K562 (cell line): ENCODE measurements around the gene NUP88. TPM values are rescaled to one million over a fixed set of nuclear protein-coding genes. Genes with fewer than 3 reads are reported as not detected.

ENCODE experiments used
- ATAC-seq: fragments of 200-7000 bp; cut with Tn5 transposase; 3 replicates; pipeline ENCODE4 v1.9.1; 2020; ENCODE audit warnings: moderate library complexity
- BruUV-seq: library from RNA; stranded (reverse); fragments of 400-500 nt; replicated peaks from 2 replicates; lab custom pipeline; 2021; lab: Mats Ljungman, UMichigan
- CTCF ChIA-PET: fragments of 300-600 bp; formaldehyde crosslinking; extraction: SDS; loops from one replicate; lab custom pipeline; 2021; ENCODE audit warnings: low intra/inter-chr PET ratio; lab: Yijun Ruan, JAX
- POLR2A ChIA-PET: fragments of 300-600, 350-650 bp; sonication (Branson Sonifier 250); formaldehyde crosslinking; extraction: SDS; loops from one replicate; lab custom pipeline; 2021; ENCODE audit warnings: antibody characterized with exemption, inconsistent platforms; lab: Yijun Ruan, JAX
- DNase-seq, 4 experiments: peaks; one replicate each; pipeline versions ENCODE4 v3.0.0 to v3.0.0-alpha.2; 2011 to 2018; ENCODE audit warnings: low spot score in 3 of 4, mixed read lengths in 3 of 4; ENCODE audit errors: extremely low read depth in 1 of 4
- FAIRE-seq: peaks from 2 replicates; lab custom pipeline; 2011; peaks lifted over from hg19 to GRCh38; lab: Jason Lieb, UNC
- H2AFZ ChIP-seq: 2 replicates; pipeline ENCODE4 v1.6.0; 2011; ENCODE audit warnings: low read depth, low read length, control low read depth, inconsistent platforms
- H3K27ac ChIP-seq: fragments of 200-600 bp; 3 replicates; pipeline ENCODE4 v1.8.0; 2011; ENCODE audit warnings: low read depth, mild to moderate bottlenecking, control low read depth, inconsistent platforms, low read length, moderate library complexity, mixed read lengths; ENCODE audit errors: extremely low read depth
- H3K27me3 ChIP-seq, 2 experiments: fragments of 300-600 bp in 1 of 2; 2 replicates in 1 of 2; 3 replicates in 1 of 2; pipeline versions ENCODE4 v1.6.0 to v1.8.0; 2011; ENCODE audit warnings: inconsistent platforms in 2 of 2, low read length in 2 of 2, mild to moderate bottlenecking in 1 of 2, mixed read lengths in 1 of 2, moderate library complexity in 1 of 2; ENCODE audit not compliant: control insufficient read depth in 2 of 2, insufficient read depth in 2 of 2
- H3K36me3 ChIP-seq: fragments of 300-600 bp; 3 replicates; pipeline ENCODE4 v1.8.0; 2011; ENCODE audit warnings: mild to moderate bottlenecking, low read length, inconsistent platforms; ENCODE audit not compliant: control insufficient read depth, insufficient read depth
- H3K4me1 ChIP-seq, 2 experiments: fragments of 200-600 bp in 1 of 2; replicated peaks in 1 of 2; 2 replicates in 1 of 2; 3 replicates in 1 of 2; pipeline versions ENCODE4 v1.5.1 to v1.8.0; 2011; ENCODE audit warnings: inconsistent platforms in 2 of 2, low read length in 2 of 2, mild to moderate bottlenecking in 1 of 2, mixed read lengths in 1 of 2, moderate library complexity in 1 of 2; ENCODE audit not compliant: control insufficient read depth in 2 of 2, insufficient read depth in 2 of 2
- H3K4me2 ChIP-seq: 2 replicates; pipeline ENCODE4 v1.6.1; 2011; ENCODE audit warnings: low read length, control low read depth, inconsistent platforms, mixed read lengths; ENCODE audit not compliant: insufficient read depth
- H3K4me3 ChIP-seq: fragments of 200-600 bp; sonication (generic), shearing (Covaris generic); 2 replicates; pipeline ENCODE4 v1.5.1; 2016; ENCODE audit warnings: control low read depth, inconsistent platforms
- H3K79me2 ChIP-seq: fragments of 200-600 bp; 3 replicates; pipeline ENCODE4 v1.8.0; 2011; ENCODE audit warnings: low read length, inconsistent platforms; ENCODE audit not compliant: control insufficient read depth, insufficient read depth
- H3K9ac ChIP-seq, 2 experiments: 2 replicates each; pipeline versions ENCODE4 v1.6.0 to v1.6.1; 2011; ENCODE audit warnings: low read depth in 2 of 2, low read length in 2 of 2, control low read depth in 1 of 2, inconsistent platforms in 1 of 2, mild to moderate bottlenecking in 1 of 2, mixed read lengths in 1 of 2; ENCODE audit not compliant: insufficient read depth in 1 of 2
- H3K9me1 ChIP-seq: one replicate; pipeline ENCODE4 v1.6.0; 2011; ENCODE audit warnings: inconsistent platforms, mild to moderate bottlenecking, low read length, moderate library complexity; ENCODE audit not compliant: control insufficient read depth, insufficient read depth
- H3K9me3 ChIP-seq: replicated peaks from 2 replicates; pipeline ENCODE4 v1.5.1; 2011; ENCODE audit warnings: low read depth, low read length, inconsistent platforms; ENCODE audit not compliant: control insufficient read depth, insufficient read depth
- H4K20me1 ChIP-seq: replicated peaks from 2 replicates; pipeline ENCODE4 v1.6.1; 2011; ENCODE audit warnings: low read length, inconsistent platforms, mixed read lengths; ENCODE audit not compliant: control insufficient read depth, insufficient read depth
- CREB3 ChIP-seq: fragments of 450-650 bp; conservative IDR thresholded peaks from 2 replicates; pipeline ENCODE4 v1.6.1; 2016; ENCODE audit warnings: missing genetic modification characterization, low read depth, mild to moderate bottlenecking, missing compliant biosample characterization, moderate library complexity
- DNMT1 ChIP-seq: fragments of 450-650 bp; IDR thresholded peaks from 2 replicates; pipeline ENCODE4 v1.6.1; 2016; ENCODE audit warnings: antibody characterized with exemption, mild to moderate bottlenecking
- ETS2 ChIP-seq: IDR thresholded peaks from 2 replicates; pipeline ENCODE4 v1.6.1; 2016; ENCODE audit warnings: borderline replicate concordance, missing genetic modification characterization, mild to moderate bottlenecking, moderate library complexity, missing compliant biosample characterization; ENCODE audit not compliant: poor library complexity, severe bottlenecking
- MCM5 ChIP-seq: fragments of 450-650 bp; IDR thresholded peaks from 2 replicates; pipeline ENCODE4 v1.6.1; 2016; ENCODE audit warnings: low read depth
- PRDM10 ChIP-seq: fragments of 450-650 bp; IDR thresholded peaks from 2 replicates; pipeline ENCODE4 v1.6.1; 2018; ENCODE audit not compliant: partially characterized antibody
- RAD51 ChIP-seq: fragments of 450-650 bp; IDR thresholded peaks from 2 replicates; pipeline ENCODE4 v1.7.1; 2016; ENCODE audit warnings: low read depth, mild to moderate bottlenecking, borderline replicate concordance
- TCF7 ChIP-seq: sonication (generic); IDR thresholded peaks from 2 replicates; pipeline ENCODE4 v1.6.1; 2016; ENCODE audit warnings: antibody characterized with exemption, borderline replicate concordance
- WHSC1 ChIP-seq: IDR thresholded peaks from one replicate; pipeline ENCODE4 v1.6.1; 2012; ENCODE audit warnings: low read length, control low read depth, inconsistent platforms
- ZNF764 ChIP-seq: fragments of 250-450 bp; sonication (Bioruptor Pico); IDR thresholded peaks from 2 replicates; pipeline ENCODE4 v1.4.0; 2020; ENCODE audit warnings: low read depth, mild to moderate bottlenecking, moderate library complexity
- ZNF79 ChIP-seq: fragments of 250-450 bp; sonication (Bioruptor Pico); IDR thresholded peaks from 2 replicates; pipeline ENCODE4 v1.4.0; 2020; ENCODE audit warnings: low read depth, mild to moderate bottlenecking, moderate library complexity
- WGBS: fragments of 100-300 bp; shearing (Covaris generic); methylation state at CpG from one replicate; pipeline ENCODE4 v1.1.6; 2016; ENCODE audit warnings: low coverage, mixed read lengths; ENCODE audit not compliant: insufficient coverage; ENCODE audit errors: missing lambda C conversion rate; 5-methylcytosine and 5-hydroxymethylcytosine counted together
- in situ Hi-C: fragments of 300-500 bp; cut with MboI; formaldehyde crosslinking; loops from 4 replicates; pipeline ENCODE4 v1.15.0; 2018; ENCODE audit warnings: inconsistent platforms, mixed read lengths
- intact Hi-C: fragments of 100-400 bp; cut with micrococcal nuclease; formaldehyde crosslinking; loops from 2 replicates; pipeline ENCODE4 v1.14.2; 2022
- polyA plus RNA-seq, 8 experiments: library from polyadenylated mRNA; depleted of rRNA in 4 of 8; stranded (reverse) in 5 of 8; unstranded in 3 of 8; fragments of >200 nt; fragmentation: Nextera tagmentation in 2 of 8; fragmentation: Illumina TruSeq in 1 of 8; extraction: Ambion mirVana in 2 of 8; extraction: Trizol in 1 of 8; gene quantifications; 2 replicates each; pipeline versions ENCODE4 v1.2.1 to v1.2.3, GENCODE V29; 2011 to 2014; ENCODE audit warnings: inconsistent platforms in 1 of 8, missing spikeins in 1 of 8
- total RNA-seq, 7 experiments: library from RNA; depleted of rRNA in 6 of 7; stranded (reverse); fragments of >200 nt in 6 of 7; fragmentation: Illumina TruSeq in 2 of 7; extraction: Trizol in 2 of 7; gene quantifications; 2 replicates each; pipeline versions ENCODE4 v1.2.1 to v1.2.3, GENCODE V29; 2011 to 2021; ENCODE audit warnings: low replicate concordance in 1 of 7
- TF ChIP-seq, protein P1 (sequence below): sonication (generic); formaldehyde crosslinking; IDR thresholded peaks from 2 replicates; pipeline ENCODE4 v1.8.0; 2023; ENCODE audit warnings: mild to moderate bottlenecking, missing genetic modification reagents
- TF ChIP-seq, protein P2 (sequence below): sonication (generic); formaldehyde crosslinking; IDR thresholded peaks from 2 replicates; pipeline ENCODE4 v1.8.0; 2022; ENCODE audit warnings: mild to moderate bottlenecking, missing genetic modification reagents

The NUP88 gene
- total and polyA plus RNA-seq, 9 of the 15 experiments (the other 6 are each of a cell fraction or from before 2014, with no cell fraction given): 59.9 to 160 (median 119) TPM

GRCh38 chr17:5467416-5467815, 48.0 kb upstream of the NUP88 start:
- Histone ChIP-seq H4K20me1 (0 out of 2 replicates have a peak, but pooled peaks cover 2% of the 10 kb centered on the region), H3K9ac (peak overlapping the region; percentile 83 to 94; a peak in 3 of 4 replicates), H3K27ac (no peak overlapping the region; the same call in 2 of the 3 replicates), H3K4me1 (peaks cover 4 to 6% of the 10 kb centered on the region in 2 experiments; a peak in 4 of 5 replicates), H3K27me3 (no peaks in the 10 kb centered on the region), H3K79me2 (peaks cover 63% of the 10 kb centered on the region), H3K36me3 (peaks cover 32% of the 10 kb centered on the region; the same call in 2 of the 3 replicates), H2AFZ (no peak overlapping the region), H3K9me3 (no peaks in the 10 kb centered on the region), H3K4me2 (peak overlapping the region; percentile 93), H3K4me3 (peak overlapping the region; percentile 97), H3K9me1 (no peaks in the 10 kb centered on the region)
- ATAC-seq: no peak
- BruUV-seq: no TSS peak
- in situ Hi-C loops (no loop called here), intact Hi-C loops (no loop called here)
- POLR2A ChIA-PET: interaction anchor here (1.1 to 2.3 kb wide), 2 partner anchors 18 to 969 kb away, joined by 3 to 15 read pairs; partner anchors contain the start of genes DERL2 and MIS12
- CTCF ChIA-PET: no interaction called here
- DNase-seq: no peak
- WGBS: 3% methylated on average over 7 of the region's 8 CpGs
- no peak for FAIRE-seq
- TF ChIP-seq DNMT1 (no peak), RAD51 (no peak), WHSC1 (no peak), ZNF764 (CRISPR knock-in tag) (no peak), CREB3 (no peak), PRDM10 (no peak), TCF7 (no peak), MCM5 (no peak), ETS2 (tag) (no peak), ZNF79 (no peak)
- TF ChIP-seq, protein P1, sequence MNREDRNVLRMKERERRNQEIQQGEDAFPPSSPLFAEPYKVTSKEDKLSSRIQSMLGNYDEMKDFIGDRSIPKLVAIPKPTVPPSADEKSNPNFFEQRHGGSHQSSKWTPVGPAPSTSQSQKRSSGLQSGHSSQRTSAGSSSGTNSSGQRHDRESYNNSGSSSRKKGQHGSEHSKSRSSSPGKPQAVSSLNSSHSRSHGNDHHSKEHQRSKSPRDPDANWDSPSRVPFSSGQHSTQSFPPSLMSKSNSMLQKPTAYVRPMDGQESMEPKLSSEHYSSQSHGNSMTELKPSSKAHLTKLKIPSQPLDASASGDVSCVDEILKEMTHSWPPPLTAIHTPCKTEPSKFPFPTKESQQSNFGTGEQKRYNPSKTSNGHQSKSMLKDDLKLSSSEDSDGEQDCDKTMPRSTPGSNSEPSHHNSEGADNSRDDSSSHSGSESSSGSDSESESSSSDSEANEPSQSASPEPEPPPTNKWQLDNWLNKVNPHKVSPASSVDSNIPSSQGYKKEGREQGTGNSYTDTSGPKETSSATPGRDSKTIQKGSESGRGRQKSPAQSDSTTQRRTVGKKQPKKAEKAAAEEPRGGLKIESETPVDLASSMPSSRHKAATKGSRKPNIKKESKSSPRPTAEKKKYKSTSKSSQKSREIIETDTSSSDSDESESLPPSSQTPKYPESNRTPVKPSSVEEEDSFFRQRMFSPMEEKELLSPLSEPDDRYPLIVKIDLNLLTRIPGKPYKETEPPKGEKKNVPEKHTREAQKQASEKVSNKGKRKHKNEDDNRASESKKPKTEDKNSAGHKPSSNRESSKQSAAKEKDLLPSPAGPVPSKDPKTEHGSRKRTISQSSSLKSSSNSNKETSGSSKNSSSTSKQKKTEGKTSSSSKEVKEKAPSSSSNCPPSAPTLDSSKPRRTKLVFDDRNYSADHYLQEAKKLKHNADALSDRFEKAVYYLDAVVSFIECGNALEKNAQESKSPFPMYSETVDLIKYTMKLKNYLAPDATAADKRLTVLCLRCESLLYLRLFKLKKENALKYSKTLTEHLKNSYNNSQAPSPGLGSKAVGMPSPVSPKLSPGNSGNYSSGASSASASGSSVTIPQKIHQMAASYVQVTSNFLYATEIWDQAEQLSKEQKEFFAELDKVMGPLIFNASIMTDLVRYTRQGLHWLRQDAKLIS (CRISPR knock-in tag): no peak
- TF ChIP-seq, protein P2, sequence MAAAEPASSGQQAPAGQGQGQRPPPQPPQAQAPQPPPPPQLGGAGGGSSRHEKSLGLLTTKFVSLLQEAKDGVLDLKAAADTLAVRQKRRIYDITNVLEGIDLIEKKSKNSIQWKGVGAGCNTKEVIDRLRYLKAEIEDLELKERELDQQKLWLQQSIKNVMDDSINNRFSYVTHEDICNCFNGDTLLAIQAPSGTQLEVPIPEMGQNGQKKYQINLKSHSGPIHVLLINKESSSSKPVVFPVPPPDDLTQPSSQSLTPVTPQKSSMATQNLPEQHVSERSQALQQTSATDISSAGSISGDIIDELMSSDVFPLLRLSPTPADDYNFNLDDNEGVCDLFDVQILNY (CRISPR knock-in tag): no peak
